Stimulated activated CD8-positive, alpha-beta memory T cell treated with anti-CD3 and anti-CD28 coated beads, Interleukin-12 subunit alpha, Interleukin-12 subunit beta, amount 100 ng/mL, for 24 hours (primary cell): Measurements from ENCODE around the gene UQCRC1.

Experiments
- DNase-seq: peaks from one replicate; pipeline ENCODE4 v3.0.0-alpha.2; 2020; ENCODE audit errors: extremely low read depth

UQCRC1 gene

DNA sequence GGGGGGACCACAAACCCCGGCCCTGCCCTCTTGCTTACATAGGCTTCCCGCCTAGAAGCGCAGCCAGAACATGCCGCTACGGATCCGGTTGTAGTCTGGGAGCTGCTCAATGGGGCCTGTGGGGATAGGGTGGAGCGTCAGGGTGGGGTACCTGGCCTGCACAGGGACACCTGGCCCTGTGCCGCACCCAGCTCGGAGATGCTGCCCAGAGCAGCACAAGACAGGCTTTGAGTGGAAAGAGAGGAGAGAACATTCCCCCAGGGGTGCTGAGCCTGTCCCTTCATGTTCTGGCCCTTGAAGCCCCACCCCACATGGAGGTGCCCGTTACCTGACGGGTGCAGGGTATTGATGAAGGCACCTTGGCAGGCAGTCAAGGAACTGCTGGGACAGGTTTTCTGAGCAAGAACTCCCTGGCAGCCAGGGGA is 10.4 kb downstream of the UQCRC1 start:
- DNase-seq: no peak

DNA sequence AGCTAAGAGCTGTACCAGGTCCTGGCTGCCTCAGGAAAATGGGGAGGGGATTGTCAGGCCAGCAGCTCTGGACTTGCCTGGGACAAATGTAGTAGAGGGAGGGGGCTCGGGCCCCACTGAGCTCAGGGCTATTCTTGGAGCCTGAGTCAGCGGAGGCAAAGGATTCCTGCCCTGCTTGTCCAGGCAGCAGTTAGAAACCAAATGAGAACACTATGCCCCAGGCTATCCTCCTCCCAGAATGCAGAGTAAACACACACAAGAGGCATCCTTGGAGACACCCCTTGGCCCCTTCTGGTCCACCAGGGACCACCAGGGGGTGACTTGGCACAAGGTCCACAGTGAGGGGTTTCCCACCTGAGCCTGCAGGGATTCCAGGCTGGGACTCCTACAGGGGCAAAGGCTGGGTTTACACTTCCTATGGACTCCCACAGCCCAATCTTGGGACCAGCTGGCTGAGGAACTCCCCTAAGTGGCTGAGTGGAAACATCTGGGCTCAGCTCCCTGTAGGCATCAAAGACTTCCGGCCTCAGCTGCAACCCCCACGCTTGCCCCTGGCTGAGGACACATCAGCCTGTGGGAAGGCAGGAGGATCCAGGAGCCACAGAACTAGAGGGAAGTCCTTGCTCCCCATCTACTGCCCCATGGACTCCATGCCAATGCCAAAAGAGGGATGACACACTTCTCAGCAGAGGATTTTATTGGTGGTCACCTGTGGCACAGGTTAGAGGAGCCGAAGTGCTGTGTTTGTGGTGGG is 10.9 kb downstream of the UQCRC1 start:
- no peak for DNase-seq

DNA sequence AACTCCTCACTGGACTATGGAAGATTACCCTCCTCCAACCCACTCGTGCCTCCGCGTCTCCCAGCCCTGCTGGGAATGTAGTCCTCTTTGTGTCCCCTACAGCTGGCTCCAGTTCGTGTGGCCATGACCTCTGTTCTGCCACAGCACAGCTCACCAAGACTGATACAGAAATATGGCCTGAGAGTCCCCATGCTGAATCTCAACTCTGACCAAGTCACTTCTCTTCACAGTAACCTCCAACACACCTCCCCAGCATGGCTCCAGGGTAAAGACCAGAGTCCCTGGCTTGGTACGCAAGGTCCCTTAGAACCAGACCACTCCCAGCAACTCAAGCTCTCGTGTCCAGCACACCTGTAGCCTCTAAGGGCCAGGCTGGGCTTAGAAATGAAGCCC is 12.0 kb downstream of the UQCRC1 start:
- DNase-seq: no peak

DNA sequence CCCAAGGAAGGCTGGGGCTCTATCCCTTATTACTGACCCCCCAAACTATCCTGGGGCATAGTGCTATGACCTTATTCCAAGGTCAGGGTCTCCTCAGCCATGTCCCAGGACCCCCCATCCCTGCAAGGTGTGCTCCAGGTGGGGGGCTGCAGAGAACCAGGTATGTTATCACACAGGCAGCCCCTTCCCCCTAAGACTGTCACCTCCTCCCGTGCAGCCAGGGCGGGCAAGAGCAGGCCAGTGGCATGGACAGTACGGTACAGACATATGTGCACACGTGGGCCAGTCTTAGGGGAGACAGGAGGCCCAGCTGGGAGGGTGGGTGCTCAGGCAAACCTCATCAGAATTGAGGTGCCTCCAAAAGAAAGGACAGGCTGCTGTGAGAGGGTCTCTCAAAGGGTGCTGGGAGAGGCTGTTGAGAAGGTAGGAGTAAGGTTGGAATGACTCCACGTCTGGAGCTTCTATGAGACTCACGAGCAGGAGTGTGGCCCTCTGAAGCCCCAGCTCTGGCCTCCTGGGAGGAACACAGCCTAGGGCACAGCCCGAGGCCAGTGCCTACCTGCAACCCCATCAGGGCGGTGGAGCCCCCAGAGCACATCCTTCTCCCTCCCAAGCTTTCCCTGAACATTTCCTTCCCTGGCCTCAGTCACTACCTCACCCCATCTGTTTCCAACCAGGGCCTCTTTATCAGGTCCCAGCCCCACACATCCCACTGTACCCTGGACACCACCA is 12.6 kb downstream of the UQCRC1 start:
- no peak for DNase-seq

DNA sequence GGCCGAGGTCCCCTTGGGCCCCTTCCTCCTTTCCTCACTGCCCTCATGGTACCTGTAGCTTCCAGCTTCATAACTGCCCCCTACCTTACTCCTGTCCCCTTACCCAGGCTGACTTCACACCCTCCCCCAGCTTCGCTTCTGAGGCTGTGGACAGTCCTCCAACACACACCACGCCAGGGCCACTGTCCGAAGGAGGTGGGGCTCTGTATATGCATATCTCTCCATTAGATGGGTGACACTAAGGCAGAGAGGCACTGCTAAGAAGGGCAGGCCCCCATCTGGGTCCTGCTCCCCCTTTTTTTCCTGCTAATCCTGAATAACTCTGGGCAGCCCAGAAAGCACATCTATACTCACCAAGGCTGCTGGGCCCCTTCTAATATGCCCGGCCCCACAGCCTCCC is 13.3 kb downstream of the UQCRC1 start:
- DNase-seq: no peak

DNA sequence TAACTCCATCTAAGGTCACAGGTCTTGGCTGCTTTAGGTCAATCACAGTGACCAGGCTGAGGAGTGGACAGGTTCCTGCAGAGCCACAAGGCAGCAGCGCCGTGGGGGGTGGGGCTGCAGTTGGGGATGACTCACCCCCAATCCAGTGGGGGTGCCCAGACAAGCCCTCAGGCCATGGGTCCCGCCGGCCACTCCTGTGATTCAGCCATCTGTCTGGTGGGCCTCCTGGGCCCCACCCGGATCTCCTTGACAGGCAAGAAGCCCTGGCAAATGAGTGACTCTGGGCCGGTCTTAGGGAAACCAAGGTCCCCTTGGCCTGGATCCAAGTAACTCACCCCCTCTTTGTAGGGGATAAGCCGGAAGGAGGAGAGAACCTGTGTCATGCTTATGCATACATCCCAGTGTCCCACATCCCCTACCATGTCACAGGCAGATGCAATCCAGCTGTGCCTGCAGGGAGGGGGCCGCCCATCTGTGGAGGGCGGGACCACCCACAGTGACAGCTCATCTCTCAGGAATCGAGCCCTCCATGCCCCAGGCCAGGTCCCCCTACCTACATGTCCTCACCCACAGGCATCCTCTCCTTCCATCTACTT is 13.8 kb downstream of the UQCRC1 start:
- no peak for DNase-seq

DNA sequence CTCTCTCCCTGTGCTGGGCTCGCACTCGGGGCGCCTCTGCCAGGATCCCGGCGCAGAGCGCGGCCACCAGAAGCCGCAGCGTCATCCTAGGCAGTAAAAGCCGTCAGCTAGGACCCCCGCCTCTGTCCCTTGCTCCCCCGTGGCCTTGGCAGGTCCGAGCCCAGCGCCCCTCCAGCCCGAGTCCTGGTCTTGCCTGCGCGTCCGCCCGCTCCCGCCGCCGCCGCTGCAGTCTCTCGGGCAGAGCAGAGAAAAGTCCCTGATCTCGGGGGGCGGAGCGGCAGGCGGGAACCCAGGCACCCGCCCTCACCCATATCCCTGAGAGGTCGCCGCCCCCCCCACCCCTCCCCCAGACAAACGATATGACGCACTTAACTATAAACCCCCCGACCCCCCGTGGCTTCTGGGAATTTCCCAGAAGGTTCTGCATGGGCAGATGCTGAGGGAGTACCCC is 14.3 kb downstream of the UQCRC1 start, which contains the start of gene COL7A1:
TSS of gene COL7A1 (minus strand) at position 255 of the 451 bp plus-strand sequence. CDS start at position 85, 170 bp downstream.
- DNase-seq: no peak

DNA sequence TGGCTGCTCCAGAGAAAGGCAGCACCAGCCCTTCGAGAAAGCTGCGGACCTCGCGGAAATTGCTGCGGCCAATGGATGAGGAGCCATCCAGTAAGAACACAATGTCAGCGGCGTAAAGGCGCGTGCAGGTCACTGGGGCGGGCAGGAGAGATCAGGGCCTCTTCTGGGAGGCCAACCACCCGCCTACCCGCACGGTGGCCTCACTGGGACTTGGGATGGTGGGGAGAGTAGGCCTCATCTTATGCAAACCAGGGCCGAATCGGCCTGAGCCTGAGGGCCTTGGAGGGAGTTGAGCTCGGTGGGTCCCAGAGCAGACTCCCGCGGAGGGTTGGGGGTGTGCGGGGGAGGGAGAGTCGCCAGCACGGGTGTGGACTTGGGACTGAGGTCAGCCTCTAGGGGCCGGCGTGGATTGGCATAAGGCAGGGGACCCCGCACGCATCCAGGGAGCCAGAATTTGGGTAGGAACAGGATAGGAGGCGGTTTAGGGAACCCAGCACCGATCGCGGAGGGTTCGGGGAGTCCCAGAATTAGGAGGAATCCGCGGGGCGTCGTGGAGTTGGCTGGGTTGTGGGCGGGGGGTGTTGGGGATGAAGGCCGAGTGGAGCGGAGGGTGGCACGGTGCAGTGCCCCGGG is 14.9 kb downstream of the UQCRC1 start:
- no peak for DNase-seq

DNA sequence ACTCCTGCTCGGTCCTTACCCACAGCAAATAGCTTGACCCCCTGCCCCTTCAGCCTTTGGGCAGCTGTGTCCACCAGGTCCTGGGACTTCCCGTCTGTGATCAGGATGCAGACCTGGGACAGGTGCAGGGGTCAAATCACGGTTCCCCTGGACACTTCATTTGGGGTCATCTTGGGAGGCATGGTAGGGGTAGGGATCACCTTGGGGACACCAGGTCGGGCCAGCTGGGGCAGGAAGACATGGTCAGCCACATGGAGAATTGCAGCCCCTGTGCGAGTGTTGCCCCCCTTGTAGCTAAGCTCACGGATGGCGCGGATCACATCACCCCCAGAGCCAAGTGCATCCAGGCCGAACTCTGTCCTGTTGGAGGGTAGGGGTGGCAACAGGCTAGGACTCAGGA is 16.1 kb downstream of the UQCRC1 start:
- no peak for DNase-seq

DNA sequence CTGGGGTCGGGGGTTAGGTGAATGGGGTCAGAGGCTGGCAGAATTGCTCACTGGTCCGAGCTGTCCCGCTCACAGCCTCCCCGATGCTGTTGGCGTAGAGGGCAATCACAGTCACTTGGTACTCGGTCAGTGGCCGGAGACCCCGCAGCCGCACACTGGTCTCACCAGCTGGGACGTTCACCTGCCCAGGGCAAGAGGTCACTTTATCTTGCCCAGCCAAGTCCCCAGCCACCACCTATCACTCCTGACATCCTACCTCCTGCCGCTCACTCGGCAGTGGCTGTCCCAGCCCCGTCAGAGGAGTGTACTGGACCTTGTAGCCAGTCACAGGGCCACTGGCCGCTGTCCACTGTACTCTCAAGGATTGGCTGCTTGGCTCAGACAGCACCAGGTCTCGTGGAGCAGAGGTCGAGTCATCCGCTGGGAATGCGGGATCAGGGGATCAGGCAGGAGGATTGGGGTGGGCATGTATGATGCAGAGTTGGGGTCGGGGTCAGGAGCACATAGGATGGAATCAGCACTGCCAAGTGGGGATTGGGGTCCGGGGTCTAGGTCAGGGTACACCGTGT is 16.8 kb downstream of the UQCRC1 start:
- DNase-seq: no peak

DNA sequence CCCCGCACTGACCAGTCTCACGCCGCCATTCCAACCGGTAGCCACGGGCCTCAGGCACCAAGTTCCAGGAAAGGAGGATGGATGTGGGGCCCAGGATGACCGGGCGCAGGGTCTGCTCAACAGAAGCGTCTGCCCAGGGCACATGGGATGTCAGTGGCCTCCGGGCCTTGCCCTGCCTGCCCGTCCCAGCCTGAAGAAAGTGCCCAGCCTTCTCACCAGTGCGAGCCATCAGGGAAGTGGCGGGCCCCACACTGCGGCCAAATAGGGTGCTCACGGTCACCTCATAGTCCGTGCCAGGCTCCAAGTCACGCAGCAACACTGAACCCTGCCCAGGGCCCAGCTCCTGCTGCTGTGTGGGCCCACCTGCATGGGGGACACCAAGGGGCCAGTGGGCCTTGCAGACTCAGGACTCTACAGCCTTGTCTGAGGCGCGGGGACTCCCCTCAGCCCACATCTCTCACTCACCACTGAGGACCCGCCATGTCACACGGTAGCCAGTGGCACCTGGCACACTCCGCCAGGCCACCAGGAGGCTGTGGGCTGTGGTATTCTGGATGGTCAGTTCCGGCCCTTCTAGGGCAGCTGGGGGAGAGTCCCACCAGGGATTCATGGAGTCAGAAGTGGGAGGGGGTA is 17.4 kb downstream of the UQCRC1 start:
- no peak for DNase-seq

DNA sequence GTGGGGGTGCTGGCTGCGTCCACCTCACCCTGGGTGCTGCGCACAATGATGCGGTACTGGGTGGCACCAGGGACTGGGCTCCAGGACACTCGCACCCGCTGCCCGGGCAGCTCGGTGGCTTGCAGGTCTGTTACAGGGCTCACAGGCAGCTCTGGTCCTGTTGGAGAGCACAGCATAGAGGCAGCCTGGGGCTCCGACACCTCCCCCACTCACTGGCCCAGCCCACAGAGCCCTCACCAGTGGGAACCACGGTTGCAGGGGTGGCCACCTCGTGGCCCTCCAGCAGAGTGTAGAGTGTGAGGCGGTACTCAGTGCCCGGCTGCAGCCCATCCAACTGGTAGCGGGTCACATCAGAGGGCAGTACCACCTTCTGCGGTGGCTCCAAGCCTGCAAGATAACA is 18.0 kb downstream of the UQCRC1 start:
- no peak for DNase-seq

DNA sequence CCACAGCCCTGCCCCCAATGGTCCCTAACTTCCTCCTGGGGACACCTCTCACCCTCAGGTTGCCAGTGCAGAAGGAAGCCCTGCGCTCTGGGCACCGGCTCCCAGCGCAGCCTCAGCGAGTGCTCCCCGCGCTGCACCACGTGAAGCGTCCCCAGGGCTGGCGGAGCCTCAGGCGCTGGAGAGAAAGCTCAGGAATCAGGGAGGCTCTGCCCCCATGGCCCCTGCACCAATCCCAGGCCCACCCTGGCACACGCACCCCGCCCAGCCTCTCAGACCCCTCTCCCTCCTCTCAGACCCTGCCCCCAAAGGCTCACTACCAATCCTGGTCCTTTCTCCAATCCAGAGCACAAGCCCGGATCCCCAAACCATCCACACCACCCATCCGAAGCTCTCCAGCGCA is 21.2 kb downstream of the UQCRC1 start:
- no peak for DNase-seq

DNA sequence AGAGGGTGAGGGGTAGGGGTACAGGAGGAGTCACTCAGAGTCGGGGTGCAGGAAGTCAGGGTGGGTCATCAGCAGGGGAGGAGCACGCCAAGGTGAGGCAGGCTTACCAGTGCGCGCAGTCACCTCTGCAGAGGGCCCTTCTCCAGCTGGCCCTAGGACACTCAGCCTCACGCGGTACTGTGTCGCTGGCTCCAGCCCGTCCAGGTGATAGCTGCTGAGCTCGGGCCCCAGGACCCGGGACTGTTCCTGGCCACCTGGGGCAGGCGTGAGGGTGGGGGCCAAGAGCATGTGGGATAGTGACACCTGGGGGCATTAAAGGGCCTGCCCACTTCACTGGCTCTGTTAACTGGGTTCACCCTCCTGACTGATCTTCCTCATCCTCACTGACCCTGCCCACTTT is 21.8 kb downstream of the UQCRC1 start:
- no peak for DNase-seq

DNA sequence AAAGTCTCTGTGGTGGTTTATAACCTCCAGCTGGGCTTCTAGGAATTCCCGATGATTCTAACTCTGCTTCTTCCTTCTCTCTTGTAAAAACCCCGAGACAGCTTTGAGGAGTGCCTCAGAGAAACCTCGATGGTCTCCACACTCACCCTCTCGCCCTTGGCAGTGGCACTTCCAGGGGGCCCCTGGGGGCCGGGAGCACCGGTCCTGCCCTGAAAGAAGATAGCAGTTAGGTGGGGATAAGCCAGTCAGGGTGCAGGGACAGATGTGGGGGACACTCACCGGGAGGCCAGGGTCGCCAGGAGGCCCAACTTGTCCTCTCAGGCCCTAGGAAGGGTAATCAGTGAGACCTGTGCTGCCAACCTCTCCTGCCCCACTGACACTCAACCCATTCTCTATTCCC is 24.0 kb downstream of the UQCRC1 start:
- DNase-seq: no peak

DNA sequence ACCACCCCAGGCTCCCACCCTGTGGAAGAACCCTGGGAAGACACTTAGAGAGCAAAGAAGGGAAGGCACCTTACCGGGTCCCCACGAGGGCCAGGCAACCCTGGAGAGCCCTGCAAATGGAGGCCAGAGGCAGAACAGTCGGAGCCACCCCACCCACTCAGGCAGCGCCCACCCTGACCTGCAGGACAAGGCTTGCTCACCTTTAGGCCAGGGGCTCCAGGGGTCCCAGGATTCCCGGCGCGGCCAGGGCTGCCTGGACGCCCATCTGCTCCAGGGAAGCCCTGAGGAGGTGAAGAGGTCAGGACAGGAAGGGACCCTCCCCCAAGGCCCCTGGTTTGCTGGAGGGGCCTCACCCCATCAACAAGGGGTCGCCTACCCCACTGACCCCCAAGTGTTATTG is 24.6 kb downstream of the UQCRC1 start:
- no peak for DNase-seq

DNA sequence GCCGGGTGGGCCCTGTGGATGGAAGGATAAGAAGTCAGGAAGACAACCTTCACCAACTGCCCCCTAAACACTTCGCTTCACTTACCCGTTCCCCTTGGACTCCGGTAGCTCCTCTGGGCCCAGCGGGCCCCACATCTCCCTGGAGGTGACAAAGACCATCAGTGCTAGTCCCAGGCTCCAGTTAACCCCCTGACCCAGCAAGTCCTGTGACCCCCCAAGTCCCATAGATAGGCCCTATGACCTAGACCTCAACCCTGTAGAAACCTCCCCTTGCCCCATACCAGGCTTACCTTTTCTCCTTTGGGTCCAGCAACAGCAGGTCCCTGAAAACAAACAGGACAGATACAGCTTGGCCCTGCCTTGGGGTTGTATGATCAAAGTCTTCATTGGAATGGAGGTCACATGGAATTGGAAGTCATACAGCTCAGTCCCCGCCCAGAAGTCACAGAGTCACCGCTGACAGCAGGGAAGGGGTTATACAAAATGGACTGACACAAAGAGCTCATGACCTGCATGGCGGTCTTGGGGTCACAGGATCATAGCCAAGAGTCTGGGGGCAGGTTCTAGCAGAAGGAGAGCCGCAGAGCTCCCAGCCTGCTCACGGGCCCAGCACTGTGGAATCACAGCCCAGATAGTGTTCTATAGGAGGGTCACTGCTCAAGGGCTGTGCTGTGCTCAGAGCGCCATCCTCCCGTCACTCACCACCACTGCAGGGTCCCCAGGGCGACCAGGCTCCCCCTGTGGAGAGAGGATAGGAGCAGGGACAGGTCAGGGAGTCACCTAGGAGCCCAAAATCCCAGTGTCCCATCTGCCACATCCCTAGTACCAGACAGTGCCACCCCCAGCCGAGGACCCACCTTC is 27.6 kb downstream of the UQCRC1 start:
- DNase-seq: no peak

DNA sequence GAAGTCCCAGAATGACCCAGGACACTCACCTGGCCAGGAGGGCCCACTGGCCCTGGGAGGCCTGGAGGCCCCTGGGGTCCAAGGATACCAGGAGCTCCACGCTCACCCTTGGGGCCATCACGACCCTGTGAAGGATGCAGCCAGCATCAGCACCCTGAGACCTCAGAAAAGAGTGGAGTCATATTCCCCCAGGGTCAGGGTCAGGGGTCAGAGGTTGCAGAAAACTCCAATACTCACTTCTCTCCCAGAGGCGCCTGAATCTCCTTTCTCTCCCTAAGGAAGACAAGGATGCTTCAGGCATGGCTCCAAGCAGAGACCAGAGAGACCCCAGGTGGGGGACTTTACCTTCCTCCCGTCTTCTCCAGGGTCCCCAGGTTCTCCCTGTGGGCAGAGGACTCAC is 32.8 kb downstream of the UQCRC1 start:
- DNase-seq: no peak

DNA sequence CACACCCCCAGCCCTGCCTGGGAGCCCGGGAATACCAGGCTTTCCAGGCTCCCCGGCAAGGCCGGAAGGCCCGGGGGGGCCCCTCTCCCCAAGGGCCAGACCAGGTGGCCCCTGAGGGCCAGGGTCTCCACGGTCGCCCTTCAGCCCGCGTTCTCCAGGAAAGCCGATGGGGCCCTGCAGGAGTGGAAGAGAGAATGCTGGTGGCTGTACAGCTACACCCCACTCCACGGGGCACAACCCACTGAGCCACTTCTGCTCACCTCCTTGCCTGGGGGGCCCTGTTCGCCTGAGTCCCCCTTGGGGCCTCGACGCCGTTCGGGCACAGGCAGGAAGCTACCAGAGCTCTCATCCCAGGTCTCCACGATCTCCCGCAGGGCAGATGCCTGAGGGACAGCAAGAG is 34.1 kb downstream of the UQCRC1 start:
- no peak for DNase-seq

DNA sequence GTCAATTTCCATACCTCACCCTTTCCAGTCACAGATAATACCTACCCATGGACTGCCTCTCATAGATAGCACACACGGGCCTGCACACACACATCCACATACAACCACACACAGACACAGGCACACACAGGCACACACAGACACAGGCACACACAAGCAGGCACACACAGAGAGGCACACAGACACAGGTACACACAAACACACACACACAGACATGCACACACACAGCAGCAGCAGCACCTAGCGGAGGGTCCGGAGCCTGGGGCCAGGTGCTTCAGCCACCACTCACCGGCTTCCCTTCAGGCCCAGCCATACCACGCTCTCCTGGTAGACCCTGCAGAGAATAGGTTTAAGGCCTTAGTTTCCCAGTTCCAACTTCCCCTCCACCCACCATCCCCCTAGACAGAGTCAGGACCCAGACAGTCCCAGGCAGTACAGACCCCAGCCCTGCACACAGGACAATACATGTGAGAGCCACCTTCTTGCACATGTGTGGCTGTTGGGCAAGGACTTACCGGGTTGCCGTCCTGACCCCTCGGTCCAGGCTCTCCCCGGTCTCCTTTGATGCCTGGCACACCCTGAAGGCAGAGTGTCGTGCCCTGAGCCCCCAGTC is 35.4 kb downstream of the UQCRC1 start:
- no peak for DNase-seq
